Measurements from ENCODE around the gene B4GALNT4.

The B4GALNT4 gene

GRCh38 chr11:377883-378500 lies 8.7 kb downstream of the B4GALNT4 start:
- peak overlapping the region; percentile 28 for H4K91ac ChIP-seq (ENCODE audit: low read length)
- H2BK12ac ChIP-seq (ENCODE audit: low read length in 2 of 2), result no peak overlapping the region
- H3K23ac ChIP-seq (ENCODE audit: low read length in 2 of 2), result no peak overlapping the region
- no peak overlapping the region for H2AFZ ChIP-seq (ENCODE audit: low read depth, low read length)
- H3K9me3 ChIP-seq (ENCODE audit: control insufficient read depth, low read length), result no peaks in the 10 kb centered on the region
- H3K4ac ChIP-seq (ENCODE audit: low read depth in 1 of 2, low read length in 2 of 2), result peak overlapping the region in 1 of 2 experiments; percentile 24
- no peak overlapping the region for H3K18ac ChIP-seq (ENCODE audit: low read depth in 1 of 2, low read length in 2 of 2)
- H3K36me3 ChIP-seq (ENCODE audit: control insufficient read depth in 1 of 2, insufficient read depth in 2 of 2, low read depth in 1 of 2, low read length in 2 of 2), result peaks cover 0 to 86% of the 10 kb centered on the region in 2 experiments
- no peak overlapping the region for H3K9ac ChIP-seq (ENCODE audit: low read length)
- H4K8ac ChIP-seq (ENCODE audit: low read length), result no peak overlapping the region
- peaks cover 2% of the 10 kb centered on the region for H3K79me1 ChIP-seq (replicated peaks; ENCODE audit: low read length, poor library complexity, severe bottlenecking)
- 87% methylated on average over 11 of the region's 11 CpGs for WGBS
- no peak for DNase-seq
- H2BK5ac ChIP-seq (ENCODE audit: low read depth, low read length, poor library complexity, severe bottlenecking), result no peak overlapping the region
- H3K14ac ChIP-seq (ENCODE audit: low read length in 2 of 2), result no peak overlapping the region
- no peak overlapping the region for H2BK120ac ChIP-seq (ENCODE audit: low read depth, low read length)
- H3K4me2 ChIP-seq (ENCODE audit: low read length, poor library complexity, severe bottlenecking), result no peak overlapping the region
- H3K27me3 ChIP-seq (ENCODE audit: control insufficient read depth in 1 of 2, insufficient read depth in 1 of 2, low read length in 2 of 2), result peaks cover 0 to 41% of the 10 kb centered on the region in 2 experiments
- H3K4me1 ChIP-seq (ENCODE audit: control insufficient read depth, insufficient read depth, low read depth, low read length), result peaks cover 3% of the 10 kb centered on the region
- H2BK15ac ChIP-seq (ENCODE audit: low read depth, poor library complexity, severe bottlenecking), result no peak overlapping the region
- H3K4me3 ChIP-seq (ENCODE audit: insufficient read depth in 1 of 2, low read depth in 1 of 2, low read length in 2 of 2), result no peak overlapping the region
- H2AK5ac ChIP-seq (ENCODE audit: low read length, severe bottlenecking), result no peak overlapping the region
- H3K27ac ChIP-seq (ENCODE audit: low read length, poor library complexity, severe bottlenecking), result no peak overlapping the region

- WGBS, result 98% methylated on average over 87 of the region's 87 CpGs
- H2BK5ac ChIP-seq (ENCODE audit: low read depth, low read length, poor library complexity, severe bottlenecking), result no peak overlapping the region
- peaks cover 0 to 45% of the 10 kb centered on the region in 2 experiments for H3K27me3 ChIP-seq (ENCODE audit: control insufficient read depth in 1 of 2, insufficient read depth in 1 of 2, low read length in 2 of 2)
- H3K4me3 ChIP-seq (ENCODE audit: insufficient read depth in 1 of 2, low read depth in 1 of 2, low read length in 2 of 2), result no peak overlapping the region
- H2BK120ac ChIP-seq (ENCODE audit: low read depth, low read length), result no peak overlapping the region
- peaks cover 2% of the 10 kb centered on the region for H3K79me1 ChIP-seq (replicated peaks; ENCODE audit: low read length, poor library complexity, severe bottlenecking)
- H3K14ac ChIP-seq (ENCODE audit: low read length in 2 of 2), result no peak overlapping the region
- H3K36me3 ChIP-seq (ENCODE audit: control insufficient read depth in 1 of 2, insufficient read depth in 2 of 2, low read depth in 1 of 2, low read length in 2 of 2), result peaks cover 0 to 76% of the 10 kb centered on the region in 2 experiments
- H3K9me3 ChIP-seq (ENCODE audit: control insufficient read depth, low read length), result no peaks in the 10 kb centered on the region
- H3K4ac ChIP-seq (ENCODE audit: low read depth in 1 of 2, low read length in 2 of 2), result no peak overlapping the region
- H4K91ac ChIP-seq (ENCODE audit: low read length), result peak overlapping the region; percentile 12
- H3K4me2 ChIP-seq (ENCODE audit: low read length, poor library complexity, severe bottlenecking), result no peak overlapping the region
- H3K18ac ChIP-seq (ENCODE audit: low read depth in 1 of 2, low read length in 2 of 2), result no peak overlapping the region
- H3K27ac ChIP-seq (ENCODE audit: low read length, poor library complexity, severe bottlenecking), result no peak overlapping the region
- H3K23ac ChIP-seq (ENCODE audit: low read length in 2 of 2), result no peak overlapping the region
- H2AK5ac ChIP-seq (ENCODE audit: low read length, severe bottlenecking), result no peak overlapping the region
- DNase-seq, result no peak
- peaks cover 3% of the 10 kb centered on the region for H3K4me1 ChIP-seq (ENCODE audit: control insufficient read depth, insufficient read depth, low read depth, low read length)
- no peak overlapping the region for H4K8ac ChIP-seq (ENCODE audit: low read length)
- no peak overlapping the region for H2BK12ac ChIP-seq (ENCODE audit: low read length in 2 of 2)
- no peak overlapping the region for H3K9ac ChIP-seq (ENCODE audit: low read length)
- no peak overlapping the region for H2AFZ ChIP-seq (ENCODE audit: low read depth, low read length)
- no peak overlapping the region for H2BK15ac ChIP-seq (ENCODE audit: low read depth, poor library complexity, severe bottlenecking)
Observed at GRCh38 chr11:379205-380094, 10.2 kb downstream of the B4GALNT4 start.

- 98% methylated on average over 21 of the region's 35 CpGs for WGBS
- no peak for DNase-seq
- Histone ChIP-seq H3K79me1 (replicated peaks; ENCODE audit: low read length, poor library complexity, severe bottlenecking) (peaks cover 2% of the 10 kb centered on the region), H2BK120ac (ENCODE audit: low read depth, low read length) (no peak overlapping the region), H3K9ac (ENCODE audit: low read length) (no peak overlapping the region), H3K36me3 (ENCODE audit: control insufficient read depth in 1 of 2, insufficient read depth in 2 of 2, low read depth in 1 of 2, low read length in 2 of 2) (peaks cover 0 to 75% of the 10 kb centered on the region in 2 experiments), H2AFZ (ENCODE audit: low read depth, low read length) (no peak overlapping the region), H3K4ac (ENCODE audit: low read depth in 1 of 2, low read length in 2 of 2) (no peak overlapping the region), H2BK5ac (ENCODE audit: low read depth, low read length, poor library complexity, severe bottlenecking) (no peak overlapping the region), H3K4me1 (ENCODE audit: control insufficient read depth, insufficient read depth, low read depth, low read length) (peaks cover 3% of the 10 kb centered on the region), H3K27me3 (ENCODE audit: control insufficient read depth in 1 of 2, insufficient read depth in 1 of 2, low read length in 2 of 2) (peaks cover 0 to 45% of the 10 kb centered on the region in 2 experiments), H2BK12ac (ENCODE audit: low read length in 2 of 2) (no peak overlapping the region), H3K23ac (ENCODE audit: low read length in 2 of 2) (no peak overlapping the region), H4K8ac (ENCODE audit: low read length) (no peak overlapping the region), H3K27ac (ENCODE audit: low read length, poor library complexity, severe bottlenecking) (no peak overlapping the region), H3K4me2 (ENCODE audit: low read length, poor library complexity, severe bottlenecking) (no peak overlapping the region), H2AK5ac (ENCODE audit: low read length, severe bottlenecking) (no peak overlapping the region), H3K14ac (ENCODE audit: low read length in 2 of 2) (no peak overlapping the region), H3K4me3 (ENCODE audit: insufficient read depth in 1 of 2, low read depth in 1 of 2, low read length in 2 of 2) (no peak overlapping the region), H3K9me3 (ENCODE audit: control insufficient read depth, low read length) (no peaks in the 10 kb centered on the region), H3K18ac (ENCODE audit: low read depth in 1 of 2, low read length in 2 of 2) (no peak overlapping the region), H4K91ac (ENCODE audit: low read length) (no peak overlapping the region), H2BK15ac (ENCODE audit: low read depth, poor library complexity, severe bottlenecking) (no peak overlapping the region)
Observed at GRCh38 chr11:380095-380480, 10.8 kb downstream of the B4GALNT4 start.

GRCh38 chr11:380491-380890 lies 11.2 kb downstream of the B4GALNT4 start:
- Histone ChIP-seq H2AK5ac (ENCODE audit: low read length, severe bottlenecking) (no peak overlapping the region), H3K9ac (ENCODE audit: low read length) (no peak overlapping the region), H3K27me3 (ENCODE audit: control insufficient read depth in 1 of 2, insufficient read depth in 1 of 2, low read length in 2 of 2) (peaks cover 0 to 43% of the 10 kb centered on the region in 2 experiments), H3K9me3 (ENCODE audit: control insufficient read depth, low read length) (no peaks in the 10 kb centered on the region), H2AFZ (ENCODE audit: low read depth, low read length) (no peak overlapping the region), H2BK15ac (ENCODE audit: low read depth, poor library complexity, severe bottlenecking) (no peak overlapping the region), H4K91ac (ENCODE audit: low read length) (no peak overlapping the region), H2BK5ac (ENCODE audit: low read depth, low read length, poor library complexity, severe bottlenecking) (no peak overlapping the region), H2BK120ac (ENCODE audit: low read depth, low read length) (no peak overlapping the region), H3K18ac (ENCODE audit: low read depth in 1 of 2, low read length in 2 of 2) (no peak overlapping the region), H4K8ac (ENCODE audit: low read length) (no peak overlapping the region), H3K4me3 (ENCODE audit: insufficient read depth in 1 of 2, low read depth in 1 of 2, low read length in 2 of 2) (no peak overlapping the region), H3K4ac (ENCODE audit: low read depth in 1 of 2, low read length in 2 of 2) (no peak overlapping the region), H3K23ac (ENCODE audit: low read length in 2 of 2) (no peak overlapping the region), H3K4me1 (ENCODE audit: control insufficient read depth, insufficient read depth, low read depth, low read length) (peaks cover 3% of the 10 kb centered on the region), H3K14ac (ENCODE audit: low read length in 2 of 2) (no peak overlapping the region), H3K79me1 (replicated peaks; ENCODE audit: low read length, poor library complexity, severe bottlenecking) (peaks cover 2% of the 10 kb centered on the region), H2BK12ac (ENCODE audit: low read length in 2 of 2) (no peak overlapping the region), H3K27ac (ENCODE audit: low read length, poor library complexity, severe bottlenecking) (no peak overlapping the region), H3K36me3 (ENCODE audit: control insufficient read depth in 1 of 2, insufficient read depth in 2 of 2, low read depth in 1 of 2, low read length in 2 of 2) (peaks cover 0 to 71% of the 10 kb centered on the region in 2 experiments), H3K4me2 (ENCODE audit: low read length, poor library complexity, severe bottlenecking) (no peak overlapping the region)
- no peak for DNase-seq
- WGBS, result 97% methylated on average over 20 of the region's 23 CpGs

All from mesenchymal stem cell (in vitro differentiated cells and primary cell).